B cell (primary cell): ENCODE data around the gene KLK10. TPM values are rescaled to one million over a fixed set of nuclear protein-coding genes. Genes with fewer than 3 reads are reported as not detected.

Experiments
- ATAC-seq: fragments of 200-7000 bp; cut with Tn5 transposase; one replicate; pipeline ENCODE4 v1.10.0; 2021; ENCODE audit warnings: low read depth, mild to moderate bottlenecking, moderate number of reproducible peaks, moderate library complexity
- CTCF ChIA-PET: fragments of 350-600 bp; sonication (Branson Sonifier 250); formaldehyde crosslinking; loops from one replicate; lab custom pipeline; 2021; ENCODE audit warnings: antibody characterized with exemption, inconsistent platforms; lab: Charles Lee
- POLR2A ChIA-PET: fragments of 350-600 bp; sonication (Branson Sonifier 250); formaldehyde crosslinking; loops from one replicate; lab custom pipeline; 2021; ENCODE audit warnings: antibody characterized with exemption; lab: Charles Lee
- DNase-seq: peaks from one replicate; pipeline ENCODE4 v3.0.0; 2013
- H2AFZ ChIP-seq: 2 replicates; pipeline ENCODE4 v1.6.1; 2012; ENCODE audit warnings: mild to moderate bottlenecking, low read depth, low read length; ENCODE audit not compliant: insufficient read depth, poor library complexity, severe bottlenecking
- H3K27ac ChIP-seq, 2 donors: 1 replicate in 1 of 2; 2 replicates in 1 of 2; pipeline ENCODE4 v1.5.1; 2012 to 2013; ENCODE audit warnings: low read length in 2 of 2, mild to moderate bottlenecking in 2 of 2, moderate library complexity in 1 of 2
- H3K27me3 ChIP-seq, 4 experiments: fragments of 200-600 bp in 1 of 4; sonication (generic) in 1 of 4; replicated peaks in 1 of 4; 1 replicate in 2 of 4; 2 replicates in 2 of 4; pipeline versions ENCODE4 v1.6.1 to v1.7.0; 2013 to 2016; ENCODE audit warnings: low read length in 3 of 4, mild to moderate bottlenecking in 2 of 4, mixed read lengths in 1 of 4, moderate library complexity in 1 of 4; ENCODE audit not compliant: insufficient read depth in 4 of 4, control insufficient read depth in 3 of 4; ENCODE audit errors: control extremely low read depth in 1 of 4
- H3K36me3 ChIP-seq, 2 experiments: replicated peaks in 1 of 2; 1 replicate in 1 of 2; 2 replicates in 1 of 2; pipeline versions ENCODE4 v1.6.1 to v1.7.1; 2013; ENCODE audit warnings: low read length in 1 of 2; ENCODE audit not compliant: insufficient read depth in 2 of 2, control insufficient read depth in 1 of 2; ENCODE audit errors: control extremely low read depth in 1 of 2, extremely low read depth in 1 of 2
- H3K4me1 ChIP-seq, 2 donors: fragments of 200-600 bp in 1 of 2; sonication (generic) in 1 of 2; 1 replicate in 1 of 2; 2 replicates in 1 of 2; pipeline versions ENCODE4 v1.5.1 to v1.6.1; 2013 to 2017; ENCODE audit warnings: low read length in 2 of 2; ENCODE audit not compliant: control insufficient read depth in 2 of 2, insufficient read depth in 2 of 2
- H3K4me2 ChIP-seq: replicated peaks from 2 replicates; pipeline ENCODE3; 2012; ENCODE audit warnings: mild to moderate bottlenecking, low read depth, low read length; ENCODE audit not compliant: poor library complexity, severe bottlenecking
- H3K4me3 ChIP-seq, 5 experiments: fragments of 200-600 bp in 1 of 5; sonication (generic) in 1 of 5; 1 replicate in 3 of 5; 2 replicates in 2 of 5; pipeline versions ENCODE4 v1.5.1 to v1.7.0; 2011 to 2016; ENCODE audit warnings: low read length in 4 of 5, mild to moderate bottlenecking in 4 of 5, low read depth in 2 of 5, control low read depth in 1 of 5, moderate library complexity in 1 of 5; ENCODE audit not compliant: insufficient read depth in 1 of 5; ENCODE audit errors: control extremely low read depth in 1 of 5, extremely low read depth in 1 of 5
- H3K79me2 ChIP-seq: fragments of 200-600 bp; sonication (generic); one replicate; pipeline ENCODE4 v1.6.0; 2016; ENCODE audit warnings: low read length; ENCODE audit not compliant: control insufficient read depth, insufficient read depth
- H3K9ac ChIP-seq: fragments of 200-600 bp; sonication (generic); 2 replicates; pipeline ENCODE4 v1.6.1; 2017; ENCODE audit warnings: mild to moderate bottlenecking, low read length, moderate library complexity
- H3K9me3 ChIP-seq, 3 donors: one replicate each; pipeline versions ENCODE4 v1.6.1 to v1.7.1; 2013; ENCODE audit warnings: low read length in 2 of 3; ENCODE audit not compliant: control insufficient read depth in 2 of 3, insufficient read depth in 1 of 3; ENCODE audit errors: control extremely low read depth in 1 of 3
- H4K20me1 ChIP-seq: 2 replicates; pipeline ENCODE4 v1.6.0; 2012; ENCODE audit warnings: mild to moderate bottlenecking, low read length; ENCODE audit not compliant: insufficient read depth, control insufficient read depth, poor library complexity, severe bottlenecking
- H3K27ac Mint-ChIP-seq: one replicate; pipeline ENCODE4 v1.8.0; 2021; ENCODE audit warnings: mixed read lengths
- H3K27me3 Mint-ChIP-seq: one replicate; pipeline ENCODE4 v1.8.0; 2021; ENCODE audit warnings: mixed read lengths
- H3K4me1 Mint-ChIP-seq: one replicate; pipeline ENCODE4 v1.8.0; 2021; ENCODE audit warnings: mixed read lengths
- H3K4me3 Mint-ChIP-seq: one replicate; pipeline ENCODE4 v1.8.0; 2021; ENCODE audit warnings: mixed read lengths
- H3K9me3 Mint-ChIP-seq: one replicate; pipeline ENCODE4 v1.8.0; 2022; ENCODE audit warnings: mixed read lengths; ENCODE audit not compliant: insufficient read depth
- EZH2 ChIP-seq: IDR thresholded peaks from 2 replicates; pipeline ENCODE4 v1.6.1; 2012; ENCODE audit warnings: borderline replicate concordance, low read depth, mild to moderate bottlenecking, moderate library complexity, low read length; ENCODE audit not compliant: insufficient read depth, poor library complexity, severe bottlenecking
- WGBS: methylation state at CpG from one replicate; pipeline ENCODE4 v1.1.5; 2013; ENCODE audit warnings: missing lambda C conversion rate; ENCODE audit not compliant: insufficient coverage; 5-methylcytosine and 5-hydroxymethylcytosine counted together
- intact Hi-C: fragments of 100-400 bp; cut with micrococcal nuclease; formaldehyde crosslinking; loops from one replicate; pipeline ENCODE4 v1.10.0; 2022
- polyA plus RNA-seq: library from polyadenylated mRNA; depleted of rRNA; stranded (reverse); fragments of >200 nt; gene quantifications from 2 replicates; pipeline ENCODE4 v1.2.3, GENCODE V29; 2012
- total RNA-seq, 2 donors: library from RNA; stranded (reverse); fragments of 120-200 nt in 1 of 2; gene quantifications; 1 replicate in 1 of 2; 2 replicates in 1 of 2; pipeline versions ENCODE4 v1.2.3 to v1.2.4, GENCODE V29; 2013 to 2022
- TF ChIP-seq, protein P1 (sequence below): fragments of 200-600 bp; IDR thresholded peaks from one replicate; pipeline ENCODE4 v1.8.0; 2022; ENCODE audit warnings: antibody characterized with exemption, mild to moderate bottlenecking

Gene KLK10
- total and polyA plus RNA-seq, 2 donors (not counting 1 experiment from before 2014, with no cell fraction given): not detected

DNA sequence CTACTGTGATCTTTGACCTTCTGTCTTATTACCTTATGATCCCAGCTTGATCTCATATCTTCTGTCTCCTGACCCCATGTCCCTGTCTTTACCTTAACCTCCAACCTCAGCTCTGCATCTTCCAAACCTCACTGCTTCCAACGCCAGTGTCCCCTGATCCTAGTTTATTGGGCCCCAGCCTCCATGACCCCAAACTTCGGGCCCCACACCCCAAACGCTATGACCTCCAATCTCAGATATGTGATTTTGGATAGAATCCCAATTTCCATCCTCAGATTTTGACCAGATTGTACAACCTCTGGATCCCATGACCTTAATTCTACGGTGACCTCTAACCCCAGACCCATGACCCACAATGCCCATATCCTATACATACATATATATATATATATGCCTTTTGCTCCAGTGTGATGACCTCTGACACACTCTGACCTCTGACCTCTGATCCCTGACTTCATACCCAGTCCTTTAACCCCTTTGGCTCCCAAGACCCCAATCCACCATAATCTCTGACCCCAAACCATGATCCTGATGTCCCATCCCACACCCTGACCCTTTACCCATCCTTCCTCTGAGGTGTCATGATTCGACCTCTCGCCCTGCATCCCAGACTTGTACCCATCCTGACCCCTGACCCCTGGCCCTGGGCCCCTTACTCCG, 11.8 kb upstream of the KLK10 start:
- no peaks in the 10 kb centered on the region for H3K79me2 ChIP-seq
- H3K9ac ChIP-seq: no peak overlapping the region
- Mint-ChIP-seq H3K9me3 (peaks cover 3% of the 10 kb centered on the region), H3K27ac (no peak overlapping the region), H3K4me3 (no peak overlapping the region), H3K4me1 (no peaks in the 10 kb centered on the region), H3K27me3 (peaks cover 37% of the 10 kb centered on the region)
- ChIA-PET CTCF (no interaction called here), POLR2A (no interaction called here)
- H3K36me3 ChIP-seq: no peaks in the 10 kb centered on the region
- H2AFZ ChIP-seq: no peak overlapping the region
- H3K4me2 ChIP-seq: no peak overlapping the region
- DNase-seq (no peak), ATAC-seq (no peak)
- no peaks in the 10 kb centered on the region for H4K20me1 ChIP-seq
- no peak overlapping the region for H3K4me3 ChIP-seq
- no peak overlapping the region for H3K27ac ChIP-seq
- no peak for TF ChIP-seq EZH2
- 88% methylated on average over 3 of the region's 7 CpGs for WGBS
- peaks cover 0 to 4% (median 0%) of the 10 kb centered on the region in 4 experiments for H3K27me3 ChIP-seq
- no peaks in the 10 kb centered on the region for H3K4me1 ChIP-seq
- intact Hi-C loops: no loop called here
- peaks cover 0 to 9% (median 0%) of the 10 kb centered on the region in 3 donors for H3K9me3 ChIP-seq

DNA sequence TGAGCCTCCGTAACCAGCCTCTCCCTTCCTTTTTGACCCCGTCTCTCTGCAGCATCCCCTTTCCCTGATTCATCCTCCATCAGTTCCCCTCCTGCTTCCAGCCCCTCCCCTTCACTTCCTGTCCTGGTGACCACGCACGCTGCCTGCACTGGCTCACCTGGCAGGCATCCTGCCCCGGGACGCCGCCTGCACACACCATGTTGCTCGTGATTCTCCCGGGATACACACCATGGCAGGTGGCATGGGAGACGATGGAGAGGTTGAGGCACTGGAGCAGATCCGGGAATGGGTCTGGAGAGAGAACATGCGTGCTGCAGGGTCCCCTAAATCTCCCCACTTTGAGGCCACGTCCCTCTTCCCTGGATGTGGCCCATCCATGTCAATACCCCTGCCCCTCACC, 11.1 kb upstream of the KLK10 start:
- no peaks in the 10 kb centered on the region for H3K4me1 Mint-ChIP-seq
- TF ChIP-seq, protein P1, sequence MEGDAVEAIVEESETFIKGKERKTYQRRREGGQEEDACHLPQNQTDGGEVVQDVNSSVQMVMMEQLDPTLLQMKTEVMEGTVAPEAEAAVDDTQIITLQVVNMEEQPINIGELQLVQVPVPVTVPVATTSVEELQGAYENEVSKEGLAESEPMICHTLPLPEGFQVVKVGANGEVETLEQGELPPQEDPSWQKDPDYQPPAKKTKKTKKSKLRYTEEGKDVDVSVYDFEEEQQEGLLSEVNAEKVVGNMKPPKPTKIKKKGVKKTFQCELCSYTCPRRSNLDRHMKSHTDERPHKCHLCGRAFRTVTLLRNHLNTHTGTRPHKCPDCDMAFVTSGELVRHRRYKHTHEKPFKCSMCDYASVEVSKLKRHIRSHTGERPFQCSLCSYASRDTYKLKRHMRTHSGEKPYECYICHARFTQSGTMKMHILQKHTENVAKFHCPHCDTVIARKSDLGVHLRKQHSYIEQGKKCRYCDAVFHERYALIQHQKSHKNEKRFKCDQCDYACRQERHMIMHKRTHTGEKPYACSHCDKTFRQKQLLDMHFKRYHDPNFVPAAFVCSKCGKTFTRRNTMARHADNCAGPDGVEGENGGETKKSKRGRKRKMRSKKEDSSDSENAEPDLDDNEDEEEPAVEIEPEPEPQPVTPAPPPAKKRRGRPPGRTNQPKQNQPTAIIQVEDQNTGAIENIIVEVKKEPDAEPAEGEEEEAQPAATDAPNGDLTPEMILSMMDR: no peak
- TF ChIP-seq EZH2: no peak
- peaks cover 34% of the 10 kb centered on the region for H3K27me3 Mint-ChIP-seq

More for the DNA sequence above, 11.1 kb upstream of the KLK10 start:
- Histone ChIP-seq H3K9me3 (peaks cover 0 to 9% (median 0%) of the 10 kb centered on the region in 3 donors), H3K4me2 (no peak overlapping the region), H4K20me1 (no peaks in the 10 kb centered on the region), H3K27ac (no peak overlapping the region), H3K27me3 (peaks cover 0 to 4% (median 0%) of the 10 kb centered on the region in 4 experiments), H3K4me1 (no peaks in the 10 kb centered on the region), H3K9ac (no peak overlapping the region), H3K4me3 (no peak overlapping the region), H3K79me2 (no peaks in the 10 kb centered on the region), H2AFZ (no peak overlapping the region), H3K36me3 (no peaks in the 10 kb centered on the region)
- CTCF ChIA-PET: no interaction called here
- POLR2A ChIA-PET: no interaction called here
- ATAC-seq: no peak
- intact Hi-C loops: no loop called here
- Mint-ChIP-seq H3K27ac (no peak overlapping the region), H3K9me3 (peaks cover 3% of the 10 kb centered on the region), H3K4me3 (no peak overlapping the region)
- DNase-seq: no peak
- WGBS: 83% methylated on average over 10 of the region's 13 CpGs
